DOHH2 (cell line): Measurements from ENCODE around the gene TTI1.

Experiments used
- CTCF ChIP-seq: fragments of 200-600 bp; sonication (generic); IDR thresholded peaks from one replicate; pipeline ENCODE4 v1.5.1; 2014; ENCODE audit warnings: antibody characterized with exemption, mild to moderate bottlenecking, low read depth, low read length; ENCODE audit not compliant: poor library complexity, severe bottlenecking
- EZH2phosphoT487 ChIP-seq: fragments of 200-600 bp; sonication (generic); IDR thresholded peaks from 2 replicates; pipeline ENCODE4 v1.6.1; 2017; ENCODE audit warnings: borderline replicate concordance, mild to moderate bottlenecking, antibody characterized with exemption, low read length, moderate library complexity, mixed read lengths

- no peak for TF ChIP-seq EZH2phosphoT487
- TF ChIP-seq CTCF, result no peak
Measured at GRCh38 chr20:38018385-38018784, 14.9 kb downstream of the TTI1 start.
